SK-N-MC (cell line): ENCODE measurements around the gene CCDC184.

Experiments
- EZH2 ChIP-seq: fragments of 200-600 bp; sonication (generic); IDR thresholded peaks from one replicate; pipeline ENCODE4 v1.6.1; 2017; ENCODE audit warnings: antibody characterized with exemption
- POLR2AphosphoS5 ChIP-seq: IDR thresholded peaks from 2 replicates; pipeline ENCODE4 v1.6.1; 2012; ENCODE audit warnings: mild to moderate bottlenecking, low read depth, low read length, borderline replicate concordance

GRCh38 chr12:48183876-48184548, 568 bp downstream of the CCDC184 start:
- TF ChIP-seq EZH2 (no peak), POLR2AphosphoS5 (no peak)
